CD1c-positive myeloid dendritic cell (primary cell): Measurements from ENCODE around the gene UBAP2.

Experiments used
- DNase-seq: peaks from one replicate; pipeline ENCODE4 v3.0.0-alpha.2; 2016; ENCODE audit errors: extremely low spot score

The UBAP2 gene, protein sequence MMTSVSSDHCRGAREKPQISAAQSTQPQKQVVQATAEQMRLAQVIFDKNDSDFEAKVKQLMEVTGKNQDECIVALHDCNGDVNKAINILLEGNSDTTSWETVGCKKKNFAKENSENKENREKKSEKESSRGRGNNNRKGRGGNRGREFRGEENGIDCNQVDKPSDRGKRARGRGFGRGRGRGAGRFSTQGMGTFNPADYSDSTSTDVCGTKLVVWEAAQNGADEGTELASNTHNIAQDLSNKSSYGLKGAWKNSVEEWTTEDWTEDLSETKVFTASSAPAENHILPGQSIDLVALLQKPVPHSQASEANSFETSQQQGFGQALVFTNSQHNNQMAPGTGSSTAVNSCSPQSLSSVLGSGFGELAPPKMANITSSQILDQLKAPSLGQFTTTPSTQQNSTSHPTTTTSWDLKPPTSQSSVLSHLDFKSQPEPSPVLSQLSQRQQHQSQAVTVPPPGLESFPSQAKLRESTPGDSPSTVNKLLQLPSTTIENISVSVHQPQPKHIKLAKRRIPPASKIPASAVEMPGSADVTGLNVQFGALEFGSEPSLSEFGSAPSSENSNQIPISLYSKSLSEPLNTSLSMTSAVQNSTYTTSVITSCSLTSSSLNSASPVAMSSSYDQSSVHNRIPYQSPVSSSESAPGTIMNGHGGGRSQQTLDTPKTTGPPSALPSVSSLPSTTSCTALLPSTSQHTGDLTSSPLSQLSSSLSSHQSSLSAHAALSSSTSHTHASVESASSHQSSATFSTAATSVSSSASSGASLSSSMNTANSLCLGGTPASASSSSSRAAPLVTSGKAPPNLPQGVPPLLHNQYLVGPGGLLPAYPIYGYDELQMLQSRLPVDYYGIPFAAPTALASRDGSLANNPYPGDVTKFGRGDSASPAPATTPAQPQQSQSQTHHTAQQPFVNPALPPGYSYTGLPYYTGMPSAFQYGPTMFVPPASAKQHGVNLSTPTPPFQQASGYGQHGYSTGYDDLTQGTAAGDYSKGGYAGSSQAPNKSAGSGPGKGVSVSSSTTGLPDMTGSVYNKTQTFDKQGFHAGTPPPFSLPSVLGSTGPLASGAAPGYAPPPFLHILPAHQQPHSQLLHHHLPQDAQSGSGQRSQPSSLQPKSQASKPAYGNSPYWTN

GRCh38 chr9:34048727-34049629 lies at the start of gene UBAP2:
Gene UBAP2 (minus strand): TSS chr9:34048887. CDS start chr9:34017148, 31,739 bp downstream.
- DNase-seq: peak; percentile 97

GRCh38 chr9:34098307-34098706 lies 49.6 kb upstream of the UBAP2 start:
- DNase-seq: no peak

DNA sequence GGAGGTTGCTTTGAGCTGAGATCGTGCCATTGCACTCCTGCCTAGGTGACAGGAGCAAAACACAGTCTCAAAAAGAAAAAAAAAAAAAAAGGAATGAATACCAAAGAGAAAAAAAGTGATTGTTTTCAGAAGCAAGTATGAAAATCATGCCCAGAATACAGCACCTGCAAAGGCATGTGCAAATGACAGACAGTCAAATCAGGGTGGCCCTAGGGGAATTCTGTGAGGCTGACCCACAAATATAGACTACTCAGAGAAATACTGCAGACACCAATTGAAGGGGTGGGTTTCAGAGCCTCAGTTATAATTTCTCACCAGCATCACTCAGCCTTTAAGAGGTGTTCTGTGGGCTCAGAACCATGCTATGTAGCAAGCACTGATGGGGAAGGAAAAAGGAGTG lies 49.2 kb upstream of the UBAP2 start:
- no peak for DNase-seq

GRCh38 chr9:34096751-34097150 lies 48.1 kb upstream of the UBAP2 start:
- no peak for DNase-seq

- DNase-seq: no peak
Observed at GRCh38 chr9:34093578-34093977, 44.9 kb upstream of the UBAP2 start.

- no peak for DNase-seq
Observed at GRCh38 chr9:34089311-34089710, 40.6 kb upstream of the UBAP2 start.

- DNase-seq: no peak
Observed at GRCh38 chr9:34087370-34087769, 38.7 kb upstream of the UBAP2 start.

GRCh38 chr9:34086864-34087263 lies 38.2 kb upstream of the UBAP2 start:
- peak; percentile 62 for DNase-seq

DNA sequence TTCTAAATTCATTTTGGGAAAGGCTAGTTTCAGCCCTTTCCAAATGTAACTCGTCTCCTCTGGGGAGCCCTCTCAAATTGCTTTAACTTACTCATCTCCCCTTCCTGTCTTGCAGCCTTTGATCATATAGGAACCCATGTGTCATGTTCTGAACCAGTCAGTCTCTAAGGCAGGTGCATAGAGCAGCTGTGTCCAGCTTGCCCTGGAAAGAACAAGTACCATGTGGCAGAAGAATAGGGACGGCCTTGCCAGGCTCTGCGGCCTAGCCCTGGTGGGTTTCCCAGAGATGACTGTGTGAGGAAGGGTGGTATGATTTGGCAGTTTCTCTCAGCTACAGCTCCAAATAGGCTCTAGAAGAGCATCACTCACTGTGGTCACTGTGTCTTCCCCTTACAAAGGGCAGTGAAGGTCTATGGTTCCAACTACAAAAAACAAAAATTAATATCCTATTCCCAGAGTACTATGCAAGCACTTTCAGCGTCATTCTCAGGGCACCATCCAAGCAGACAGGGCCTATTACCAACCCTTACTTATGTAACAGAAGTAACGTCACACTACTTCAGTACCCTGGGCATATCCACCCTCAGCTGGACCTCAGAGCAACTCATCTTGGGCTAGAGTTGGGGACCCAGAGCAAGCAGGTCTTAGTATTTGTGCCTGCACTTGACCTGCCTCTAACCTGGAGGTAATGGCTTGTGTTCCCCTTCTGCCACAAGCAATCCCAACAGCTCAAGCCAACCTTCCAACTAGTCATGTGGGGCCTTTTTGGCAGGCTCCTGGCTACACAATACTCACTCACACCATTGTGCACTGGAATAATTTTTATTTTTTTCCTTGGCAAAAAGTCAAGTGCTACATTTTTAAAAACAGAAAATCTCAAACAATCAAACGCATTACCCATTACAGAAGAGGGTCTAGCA lies 37.2 kb upstream of the UBAP2 start:
- no peak for DNase-seq

DNA sequence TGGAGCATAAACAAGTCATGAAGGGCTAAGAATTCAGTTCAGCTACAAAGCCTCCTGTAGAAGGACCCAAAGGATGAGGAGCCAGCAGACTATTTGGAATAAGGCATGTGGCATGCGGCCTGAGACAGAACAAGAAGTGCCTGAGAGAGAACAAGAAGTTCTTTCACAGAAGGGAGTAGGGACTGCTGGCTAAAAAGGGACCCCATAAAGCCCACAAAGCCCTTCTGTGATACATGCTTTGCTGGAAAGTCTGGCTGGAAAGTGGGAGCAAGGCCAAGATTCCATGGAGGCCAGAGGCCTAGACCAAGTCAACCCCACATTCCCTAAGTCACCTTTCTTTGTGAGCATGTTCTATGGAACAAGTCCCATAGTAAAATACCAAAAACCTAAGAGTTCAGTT lies 35.9 kb upstream of the UBAP2 start:
- DNase-seq: no peak

- no peak for DNase-seq
Observed at GRCh38 chr9:34079181-34079580, 30.5 kb upstream of the UBAP2 start.

DNA sequence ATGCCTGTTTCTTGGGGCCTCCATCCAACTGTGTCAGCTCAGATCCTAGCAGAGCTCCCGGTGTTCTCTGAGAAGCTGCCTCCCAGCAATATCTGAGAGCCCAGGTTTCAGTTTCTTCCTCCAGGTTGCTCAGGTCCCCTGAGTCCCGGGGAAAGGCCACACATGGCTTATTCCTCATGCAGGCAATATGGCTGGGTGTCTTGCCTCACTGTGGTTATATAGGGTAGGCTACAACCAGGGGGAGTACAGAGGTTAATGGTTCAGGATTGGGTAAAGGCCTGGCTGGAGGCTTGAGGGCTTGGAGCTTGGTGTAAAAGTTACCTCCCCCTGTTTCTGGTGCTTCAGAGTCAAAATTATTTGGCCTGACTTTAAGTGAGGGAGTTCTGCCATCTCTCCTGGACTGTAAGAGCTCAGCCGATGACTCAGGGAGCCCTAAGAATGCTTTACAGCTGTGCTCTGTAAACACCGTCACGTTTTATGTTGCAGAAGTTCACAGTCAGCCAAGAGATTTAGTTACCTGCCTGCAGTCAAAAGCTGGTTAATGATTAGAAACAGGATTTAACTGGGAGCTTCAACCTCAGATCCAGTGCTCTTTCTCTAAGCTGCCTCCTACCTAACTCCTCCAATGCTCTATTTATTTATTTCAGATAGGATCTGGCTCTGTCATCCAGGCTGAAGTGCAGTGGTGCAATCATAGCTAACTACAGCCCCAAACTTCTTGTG lies 24.3 kb upstream of the UBAP2 start:
- no peak for DNase-seq

GRCh38 chr9:34072410-34072809 lies 23.7 kb upstream of the UBAP2 start:
- no peak for DNase-seq

DNA sequence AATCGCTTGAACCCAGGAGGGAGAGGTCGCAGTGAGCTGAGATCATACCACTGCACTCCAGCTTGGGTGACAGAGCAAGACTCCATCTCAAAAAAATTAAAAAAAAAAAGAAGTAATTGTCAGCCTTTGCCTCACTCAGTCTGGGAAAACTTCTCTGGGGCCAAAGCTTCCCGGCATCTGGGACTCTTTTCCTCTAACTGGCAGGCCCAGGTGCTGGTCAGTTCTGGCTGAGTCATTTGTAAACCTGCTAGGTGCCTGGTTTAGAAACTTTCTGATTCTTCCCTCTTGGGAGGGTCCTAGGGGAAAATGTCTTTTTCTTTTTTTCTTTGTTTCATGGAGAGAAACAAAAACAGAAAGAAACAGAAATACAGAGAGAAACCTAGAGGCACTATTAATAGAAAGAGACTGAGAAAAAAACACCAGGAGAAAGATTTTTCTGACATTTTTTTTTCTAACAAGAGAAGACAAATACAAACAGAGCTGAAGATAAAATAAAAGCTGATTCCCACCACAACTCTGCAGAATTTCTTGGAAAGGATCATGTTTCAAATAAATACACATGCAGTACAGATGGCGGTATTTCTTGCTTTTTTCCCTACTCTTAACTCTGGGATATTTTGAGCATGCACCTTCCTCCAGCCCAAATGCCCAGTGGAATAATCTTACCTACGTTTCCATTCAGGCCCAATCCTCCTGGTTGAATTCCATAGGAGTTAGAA lies 22.1 kb upstream of the UBAP2 start:
- DNase-seq: no peak

DNA sequence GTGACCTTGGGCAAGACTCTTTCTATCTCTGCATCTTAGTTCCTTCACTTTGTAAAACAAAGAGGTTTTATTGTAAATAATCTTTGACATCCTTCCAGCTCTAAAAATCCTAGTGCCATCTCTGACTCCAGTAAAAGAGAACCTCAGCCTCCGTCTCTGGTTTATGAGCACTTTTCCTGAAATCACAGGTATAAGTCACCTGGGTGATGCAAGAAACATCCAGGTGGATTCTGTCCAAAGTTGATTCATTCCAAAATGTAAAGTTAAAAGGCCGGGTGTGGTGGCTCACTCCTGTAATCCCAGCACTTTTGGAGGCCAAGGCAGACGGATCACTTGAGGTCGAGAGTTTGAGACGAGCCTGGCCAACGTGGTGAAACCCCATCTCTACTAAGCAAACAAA lies 21.1 kb upstream of the UBAP2 start:
- no peak for DNase-seq

DNA sequence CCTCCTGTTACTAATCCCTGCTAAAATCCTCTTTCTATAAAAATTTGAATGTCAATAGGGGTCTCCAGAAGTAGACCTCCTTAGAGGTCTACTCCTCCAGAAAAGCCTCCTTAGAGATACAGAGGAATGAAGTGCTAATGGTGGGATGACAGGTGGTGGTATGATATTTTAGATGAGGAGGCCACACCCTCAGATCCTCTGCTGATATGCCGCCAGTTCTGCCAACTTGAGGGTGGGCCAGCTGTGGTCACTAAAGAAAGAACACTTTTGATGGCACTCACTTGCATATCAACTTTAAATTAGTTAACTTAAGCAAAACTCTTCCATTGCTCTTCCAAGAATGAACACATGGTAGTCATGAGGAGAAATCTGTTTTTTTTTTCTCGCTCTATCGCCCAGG lies 16.9 kb upstream of the UBAP2 start:
- no peak for DNase-seq

- no peak for DNase-seq
Observed at GRCh38 chr9:34059954-34060353, 11.3 kb upstream of the UBAP2 start.

GRCh38 chr9:34059281-34059680 lies 10.6 kb upstream of the UBAP2 start:
- no peak for DNase-seq
